Stomach (tissue), 9 donors: Measurements from ENCODE around the gene NMNAT2. TPM values are rescaled to one million over a fixed set of nuclear protein-coding genes. Genes with fewer than 3 reads are reported as not detected.

ENCODE experiments used
- DNase-seq, 2 donors: peaks; one replicate each; pipeline versions ENCODE4 v3.0.0 to v3.0.0-alpha.2; 2013 to 2019
- H3K27ac ChIP-seq, 5 donors: fragments of 200-600 bp in 4 of 5; sonication (generic) in 4 of 5; one replicate each; pipeline ENCODE4 v1.5.1; 2013 to 2019; ENCODE audit warnings: mild to moderate bottlenecking in 1 of 5, moderate library complexity in 1 of 5
- H3K27me3 ChIP-seq, 3 donors: fragments of 200-600 bp; sonication (generic); one replicate each; pipeline ENCODE4 v1.5.1; 2017 to 2019; ENCODE audit warnings: mixed run types in 1 of 3
- H3K36me3 ChIP-seq, 4 donors: fragments of 200-600 bp; sonication (generic); 1 replicate in 3 of 4; 2 replicates in 1 of 4; pipeline ENCODE4 v1.5.1; 2016 to 2019
- H3K4me1 ChIP-seq, 4 donors: fragments of 200-600 bp; sonication (generic); one replicate each; pipeline ENCODE4 v1.5.1; 2016 to 2019
- H3K4me3 ChIP-seq, 4 donors: fragments of 200-600 bp; sonication (generic) in 3 of 4; one replicate each; pipeline ENCODE4 v1.5.1; 2016 to 2019; ENCODE audit warnings: mild to moderate bottlenecking in 1 of 4
- H3K9me3 ChIP-seq, 4 donors: fragments of 200-600 bp; sonication (generic); one replicate each; pipeline ENCODE4 v1.5.1; 2016 to 2019
- EP300 ChIP-seq: sonication (generic); formaldehyde crosslinking; IDR thresholded peaks from one replicate; pipeline ENCODE4 v1.6.1; 2017; ENCODE audit warnings: antibody characterized with exemption
- POLR2A ChIP-seq, 4 donors: fragments of 450-650 bp; IDR thresholded peaks; one replicate each; pipeline ENCODE4 v1.6.1; 2016; ENCODE audit warnings: antibody characterized with exemption in 4 of 4, control low read depth in 2 of 4, mild to moderate bottlenecking in 1 of 4, moderate library complexity in 1 of 4
- POLR2AphosphoS5 ChIP-seq, 3 donors: sonication (generic); formaldehyde crosslinking; IDR thresholded peaks; one replicate each; pipeline ENCODE4 v1.6.1; 2016; ENCODE audit warnings: antibody characterized with exemption in 3 of 3
- WGBS, 5 donors: extraction: QIAGEN DNeasy Blood & Tissue Kit in 3 of 5; methylation state at CpG; one replicate each; pipeline versions ENCODE4 v1.1.5 to v1.1.7; 2013 to 2018; 5-methylcytosine and 5-hydroxymethylcytosine counted together
- intact Hi-C: fragments of 100-400 bp; cut with DNase I; formaldehyde crosslinking; loops from one replicate; pipeline ENCODE4 v1.15.1; 2023; ENCODE audit warnings: low total_unique reads
- polyA plus RNA-seq, 3 donors: library from polyadenylated mRNA; stranded (reverse); fragments of 200-250 nt; gene quantifications; one replicate each; pipeline ENCODE4 v1.2.3, GENCODE V29; 2013
- total RNA-seq, 5 donors: library from RNA; depleted of rRNA; stranded (reverse); fragments of >200 nt; gene quantifications; one replicate each; pipeline versions ENCODE4 v1.1.0 to v1.2.3, GENCODE V29; 2014 to 2016
- TF ChIP-seq, protein P1 (sequence below), 7 experiments: fragments of 450-650 bp in 4 of 7; fragments of 200-600 bp in 3 of 7; sonication (generic) in 3 of 7; IDR thresholded peaks; one replicate each; pipeline ENCODE4 v1.5.1; 2016 to 2019; ENCODE audit warnings: antibody characterized with exemption in 7 of 7, control low read depth in 2 of 7, mild to moderate bottlenecking in 1 of 7
- donor health status: healthy with polysubstance abuse.
- donor health status: Bipolar disorder and iron deficiency.
- donor health status: healthy.

Gene NMNAT2
- total and polyA plus RNA-seq, 8 donors = 0.06 to 1.3 (median 0.51) TPM; not detected in 2

DNA sequence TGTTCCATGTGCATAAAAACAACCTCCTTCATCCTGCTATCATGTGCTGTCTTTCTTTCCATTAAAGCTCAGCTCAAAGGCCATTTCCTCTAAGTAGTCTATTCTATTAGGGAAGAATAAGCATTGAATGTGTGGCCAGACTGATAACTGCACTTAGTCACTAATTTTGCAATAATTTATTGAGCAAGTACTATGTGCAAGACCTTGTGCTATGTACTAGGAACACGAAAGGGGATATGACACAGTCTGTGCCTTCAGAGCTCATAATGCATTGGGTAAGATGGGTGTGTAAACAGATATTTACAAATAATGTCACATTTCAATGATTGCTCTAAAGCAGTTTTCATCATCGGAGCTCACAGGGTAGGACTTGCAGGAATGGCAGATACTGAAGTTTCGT lies 54.2 kb downstream of the NMNAT2 start:
- 80 to 92% (median 87%) methylated on average over 3 of the region's 3 CpGs for WGBS, 5 donors
- no peak for TF ChIP-seq EP300
- TF ChIP-seq POLR2AphosphoS5 (IDR thresholded peaks at IDR 0.05) = no peak
- TF ChIP-seq, protein P1, sequence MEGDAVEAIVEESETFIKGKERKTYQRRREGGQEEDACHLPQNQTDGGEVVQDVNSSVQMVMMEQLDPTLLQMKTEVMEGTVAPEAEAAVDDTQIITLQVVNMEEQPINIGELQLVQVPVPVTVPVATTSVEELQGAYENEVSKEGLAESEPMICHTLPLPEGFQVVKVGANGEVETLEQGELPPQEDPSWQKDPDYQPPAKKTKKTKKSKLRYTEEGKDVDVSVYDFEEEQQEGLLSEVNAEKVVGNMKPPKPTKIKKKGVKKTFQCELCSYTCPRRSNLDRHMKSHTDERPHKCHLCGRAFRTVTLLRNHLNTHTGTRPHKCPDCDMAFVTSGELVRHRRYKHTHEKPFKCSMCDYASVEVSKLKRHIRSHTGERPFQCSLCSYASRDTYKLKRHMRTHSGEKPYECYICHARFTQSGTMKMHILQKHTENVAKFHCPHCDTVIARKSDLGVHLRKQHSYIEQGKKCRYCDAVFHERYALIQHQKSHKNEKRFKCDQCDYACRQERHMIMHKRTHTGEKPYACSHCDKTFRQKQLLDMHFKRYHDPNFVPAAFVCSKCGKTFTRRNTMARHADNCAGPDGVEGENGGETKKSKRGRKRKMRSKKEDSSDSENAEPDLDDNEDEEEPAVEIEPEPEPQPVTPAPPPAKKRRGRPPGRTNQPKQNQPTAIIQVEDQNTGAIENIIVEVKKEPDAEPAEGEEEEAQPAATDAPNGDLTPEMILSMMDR (IDR thresholded peaks at IDR 0.05) = no peak
- TF ChIP-seq POLR2A (IDR thresholded peaks at IDR 0.05) = no peak
- intact Hi-C loops = no loop called here
- no peak for DNase-seq
- Histone ChIP-seq H3K4me3 (no peak overlapping the region), H3K4me1 (no peaks in the 10 kb centered on the region), H3K9me3 (no peaks in the 10 kb centered on the region), H3K27ac (peak overlapping the region in 2 of 5 donors; percentile 15 to 28), H3K36me3 (no peaks in the 10 kb centered on the region), H3K27me3 (no peaks in the 10 kb centered on the region)

DNA sequence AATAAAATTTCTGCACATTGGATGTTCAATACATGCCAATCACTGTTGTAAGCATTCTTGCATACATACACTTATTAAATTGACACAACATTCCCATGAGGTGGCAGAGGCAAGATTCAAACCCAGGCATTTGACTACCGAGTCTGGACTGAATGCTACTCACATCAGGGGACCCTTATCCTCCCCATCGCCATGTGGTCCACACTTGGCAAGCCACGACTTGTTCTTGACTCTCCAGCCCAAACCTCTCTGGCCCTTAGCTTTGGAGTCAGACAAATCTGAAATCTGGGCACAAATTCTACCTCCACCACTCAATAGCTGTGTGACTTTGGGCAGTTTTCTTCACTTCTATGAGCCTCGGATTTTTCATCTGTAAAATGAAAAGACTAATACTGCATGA lies 57.1 kb downstream of the NMNAT2 start:
- H3K27me3 ChIP-seq = peaks cover 0 to 10% (median 0%) of the 10 kb centered on the region in 3 donors
- no peak overlapping the region for H3K4me3 ChIP-seq
- DNase-seq = no peak
- TF ChIP-seq, protein P1 (IDR thresholded peaks at IDR 0.05) = no peak
- TF ChIP-seq EP300 (no peak), POLR2AphosphoS5 (IDR thresholded peaks at IDR 0.05) (no peak), POLR2A (IDR thresholded peaks at IDR 0.05) (no peak)
- intact Hi-C loops = no loop called here
- H3K4me1 ChIP-seq = no peaks in the 10 kb centered on the region
- no peaks in the 10 kb centered on the region for H3K9me3 ChIP-seq
- WGBS, 5 donors = 71 to 79% (median 76%) methylated on average over 4 of the region's 4 CpGs
- no peak overlapping the region for H3K27ac ChIP-seq
- no peaks in the 10 kb centered on the region for H3K36me3 ChIP-seq

DNA sequence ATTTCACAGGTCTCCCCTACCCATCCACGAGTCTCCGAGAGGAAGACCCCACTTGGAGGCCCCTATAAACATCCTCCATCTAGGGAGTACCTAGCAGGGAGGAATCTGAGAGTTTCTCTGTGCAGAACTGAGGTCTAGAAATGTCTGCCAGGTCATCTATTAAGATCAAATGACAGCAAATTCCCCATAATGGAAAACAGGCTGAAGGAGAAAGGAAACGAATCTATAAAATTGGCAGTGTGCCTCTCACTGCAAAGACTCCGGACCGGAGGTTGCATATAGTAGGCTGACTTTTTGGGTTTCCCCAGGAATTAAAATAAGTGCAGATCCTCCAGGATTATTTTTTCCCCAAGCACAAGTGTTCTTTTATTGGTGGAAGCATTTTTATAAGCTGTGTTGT lies 57.7 kb downstream of the NMNAT2 start:
- Histone ChIP-seq H3K4me3 (no peak overlapping the region), H3K9me3 (no peaks in the 10 kb centered on the region), H3K27me3 (peaks cover 0 to 10% (median 0%) of the 10 kb centered on the region in 3 donors), H3K4me1 (no peaks in the 10 kb centered on the region), H3K27ac (no peak overlapping the region), H3K36me3 (no peaks in the 10 kb centered on the region)
- intact Hi-C loops = no loop called here
- no peak for TF ChIP-seq POLR2AphosphoS5 (IDR thresholded peaks at IDR 0.05)
- no peak for TF ChIP-seq EP300
- TF ChIP-seq POLR2A (IDR thresholded peaks at IDR 0.05) = no peak
- TF ChIP-seq, protein P1 (IDR thresholded peaks at IDR 0.05) = no peak
- DNase-seq = peak in 1 of 2 donors; percentile 25
- WGBS, 5 donors = 52 to 68% (median 56%) methylated on average over 5 of the region's 5 CpGs

DNA sequence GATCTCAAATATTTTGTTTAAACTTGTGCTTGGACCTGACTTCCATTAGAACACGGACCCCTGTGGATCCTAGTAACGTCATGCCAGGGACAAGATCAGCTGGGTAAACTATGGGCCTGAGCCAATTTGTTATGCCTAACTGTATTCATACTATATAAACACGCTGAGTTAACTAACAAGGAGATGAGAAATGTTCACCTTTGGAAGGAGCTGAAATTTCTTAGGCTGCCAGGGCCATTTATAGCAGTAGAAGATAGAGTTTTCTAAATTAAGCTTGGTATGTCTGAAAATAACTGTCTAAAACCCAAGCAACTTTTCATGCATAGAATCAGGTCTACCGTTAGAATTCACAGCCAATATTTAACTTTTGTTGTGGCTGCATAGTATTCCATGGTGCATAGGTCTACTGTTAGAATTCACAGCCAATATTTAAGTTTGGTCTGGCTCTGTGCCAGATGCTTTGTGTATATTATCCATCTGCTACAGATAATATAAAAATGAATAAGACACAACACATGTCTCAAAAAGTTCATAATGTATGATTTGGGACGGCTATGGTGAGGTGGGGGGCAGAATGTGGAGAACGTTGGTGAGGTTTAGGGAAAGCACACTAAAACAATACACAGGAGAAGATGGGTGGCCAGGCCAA lies 61.5 kb downstream of the NMNAT2 start:
- Histone ChIP-seq H3K36me3 (no peaks in the 10 kb centered on the region), H3K4me3 (no peak overlapping the region), H3K4me1 (no peaks in the 10 kb centered on the region), H3K9me3 (no peaks in the 10 kb centered on the region), H3K27ac (no peak overlapping the region), H3K27me3 (peaks cover 0 to 10% (median 0%) of the 10 kb centered on the region in 3 donors)
- DNase-seq = no peak
- intact Hi-C loops = no loop called here
- 56 to 75% (median 73%) methylated on average over 6 of the region's 6 CpGs for WGBS, 5 donors
- TF ChIP-seq POLR2AphosphoS5 (IDR thresholded peaks at IDR 0.05) (no peak), EP300 (no peak), POLR2A (IDR thresholded peaks at IDR 0.05) (no peak)
- TF ChIP-seq, protein P1 (IDR thresholded peaks at IDR 0.05) = no peak
